Mesodermal cell (in vitro differentiated cells): ENCODE results near the gene SLC66A1.

Experiments used
- H3K27ac ChIP-seq: 2 replicates; pipeline ENCODE4 v1.7.0; 2013; ENCODE audit warnings: mild to moderate bottlenecking, low read depth, low read length, moderate library complexity; ENCODE audit not compliant: severe bottlenecking
- H3K36me3 ChIP-seq: 2 replicates; pipeline ENCODE4 v1.7.1; 2013; ENCODE audit warnings: mild to moderate bottlenecking, low read length, moderate library complexity; ENCODE audit not compliant: control insufficient read depth, insufficient read depth
- H3K4me1 ChIP-seq: one replicate; pipeline ENCODE4 v1.7.1; 2013; ENCODE audit warnings: mild to moderate bottlenecking, low read length; ENCODE audit not compliant: insufficient read depth, control insufficient read depth, poor library complexity, severe bottlenecking
- H3K4me3 ChIP-seq: 2 replicates; pipeline ENCODE4 v1.7.0; 2013; ENCODE audit warnings: low read length, control low read depth, mild to moderate bottlenecking; ENCODE audit not compliant: insufficient read depth, poor library complexity, severe bottlenecking; ENCODE audit errors: extremely low read depth
- H3K9me3 ChIP-seq: 2 replicates; pipeline ENCODE4 v1.7.1; 2013; ENCODE audit warnings: mild to moderate bottlenecking, low read length, moderate library complexity; ENCODE audit not compliant: control insufficient read depth
- WGBS, 2 experiments: methylation state at CpG; one replicate each; pipeline ENCODE4 v1.1.5; 2013; ENCODE audit warnings: missing lambda C conversion rate in 2 of 2; ENCODE audit not compliant: insufficient coverage in 2 of 2; 5-methylcytosine and 5-hydroxymethylcytosine counted together

SLC66A1 gene

GRCh38 chr1:19333587-19334354, 21.6 kb downstream of the SLC66A1 start:
- 81 to 97% methylated on average over 5 to 6 of the region's 9 CpGs for WGBS, 2 experiments
- no peak overlapping the region for H3K27ac ChIP-seq
- peaks cover 6% of the 10 kb centered on the region for H3K36me3 ChIP-seq
- no peak overlapping the region for H3K4me3 ChIP-seq
- H3K4me1 ChIP-seq, result peaks cover 4% of the 10 kb centered on the region
- H3K9me3 ChIP-seq, result no peaks in the 10 kb centered on the region

GRCh38 chr1:19336543-19336942, 24.4 kb downstream of the SLC66A1 start:
- H3K36me3 ChIP-seq, result peaks cover 29% of the 10 kb centered on the region
- no peak overlapping the region for H3K27ac ChIP-seq
- peaks cover 4% of the 10 kb centered on the region for H3K4me1 ChIP-seq
- WGBS, 2 experiments, result 92 to 95% methylated on average over 6 to 7 of the region's 7 CpGs
- no peaks in the 10 kb centered on the region for H3K9me3 ChIP-seq
- no peak overlapping the region for H3K4me3 ChIP-seq

- Histone ChIP-seq H3K4me1 (peaks cover 4% of the 10 kb centered on the region), H3K27ac (no peak overlapping the region), H3K36me3 (peaks cover 32% of the 10 kb centered on the region), H3K4me3 (no peak overlapping the region), H3K9me3 (no peaks in the 10 kb centered on the region)
- 95 to 100% methylated on average over 3 to 4 of the region's 4 CpGs for WGBS, 2 experiments
Observed at GRCh38 chr1:19337289-19337688, 25.2 kb downstream of the SLC66A1 start.

- Histone ChIP-seq H3K4me1 (peaks cover 4% of the 10 kb centered on the region), H3K9me3 (no peaks in the 10 kb centered on the region), H3K27ac (no peak overlapping the region), H3K36me3 (peaks cover 39% of the 10 kb centered on the region), H3K4me3 (no peak overlapping the region)
- 79 to 89% methylated on average over 18 to 20 of the region's 27 CpGs for WGBS, 2 experiments
Observed at GRCh38 chr1:19338323-19338762, 26.2 kb downstream of the SLC66A1 start.

GRCh38 chr1:19339214-19339861, 27.2 kb downstream of the SLC66A1 start:
- no peak overlapping the region for H3K4me3 ChIP-seq
- H3K4me1 ChIP-seq, result peaks cover under 1% of the 10 kb centered on the region
- no peaks in the 10 kb centered on the region for H3K9me3 ChIP-seq
- no peak overlapping the region for H3K27ac ChIP-seq
- WGBS, 2 experiments, result 89 to 96% methylated on average over 16 to 19 of the region's 19 CpGs
- H3K36me3 ChIP-seq, result peaks cover 48% of the 10 kb centered on the region

- Histone ChIP-seq H3K9me3 (no peaks in the 10 kb centered on the region), H3K4me3 (no peak overlapping the region), H3K4me1 (no peaks in the 10 kb centered on the region), H3K36me3 (peaks cover 58% of the 10 kb centered on the region), H3K27ac (no peak overlapping the region)
- WGBS, 2 experiments, result 94 to 98% methylated on average over 13 to 14 of the region's 14 CpGs
Observed at GRCh38 chr1:19340387-19340937, 28.3 kb downstream of the SLC66A1 start.

GRCh38 chr1:19341201-19342061, 29.3 kb downstream of the SLC66A1 start:
- no peak overlapping the region for H3K27ac ChIP-seq
- H3K36me3 ChIP-seq, result peaks cover 61% of the 10 kb centered on the region
- H3K4me3 ChIP-seq, result no peak overlapping the region
- 62 to 65% methylated on average over 24 of the region's 25 CpGs for WGBS, 2 experiments
- H3K4me1 ChIP-seq, result no peaks in the 10 kb centered on the region
- H3K9me3 ChIP-seq, result no peaks in the 10 kb centered on the region

- Histone ChIP-seq H3K4me3 (no peak overlapping the region), H3K27ac (no peak overlapping the region), H3K9me3 (no peaks in the 10 kb centered on the region), H3K4me1 (no peaks in the 10 kb centered on the region), H3K36me3 (peaks cover 62% of the 10 kb centered on the region)
- WGBS, 2 experiments, result 92 to 97% methylated on average over 23 to 25 of the region's 27 CpGs
Observed at GRCh38 chr1:19342062-19342750, 30.1 kb downstream of the SLC66A1 start.

GRCh38 chr1:19342894-19343616, 30.9 kb downstream of the SLC66A1 start:
- 92 to 94% methylated on average over 26 to 30 of the region's 33 CpGs for WGBS, 2 experiments
- H3K9me3 ChIP-seq, result no peaks in the 10 kb centered on the region
- H3K4me1 ChIP-seq, result no peaks in the 10 kb centered on the region
- H3K4me3 ChIP-seq, result no peak overlapping the region
- peaks cover 65% of the 10 kb centered on the region for H3K36me3 ChIP-seq
- no peak overlapping the region for H3K27ac ChIP-seq
